ENCODE measurements around the gene ECE2. TPM values are rescaled to one million over a fixed set of nuclear protein-coding genes. Genes with fewer than 3 reads are reported as not detected.

Gene ECE2
- total RNA-seq: not detected
- not detected for total RNA-seq (2013)

- no peaks in the 10 kb centered on the region for H3K4me1 ChIP-seq (ENCODE audit: control insufficient read depth, insufficient read depth, low read length)
- ATAC-seq: no peak
- no peaks in the 10 kb centered on the region for H3K9me3 Mint-ChIP-seq
- no peaks in the 10 kb centered on the region for H3K36me3 ChIP-seq (ENCODE audit: control insufficient read depth, insufficient read depth, low read length)
- H3K4me3 ChIP-seq (ENCODE audit: low read length): no peak within 1 kb of the TSS
- H3K27me3 ChIP-seq (ENCODE audit: control insufficient read depth, insufficient read depth, low read length): peaks cover 19% of the 10 kb centered on the region
- peaks cover 38 to 61% of the 10 kb centered on the region in 2 donors for H3K27me3 Mint-ChIP-seq (ENCODE audit: low read depth in 2 of 2)
- H3K36me3 Mint-ChIP-seq: no peaks in the 10 kb centered on the region
- H3K4me1 Mint-ChIP-seq: peaks cover 0 to 6% of the 10 kb centered on the region in 2 donors
- intact Hi-C loops (cut with micrococcal nuclease): no loop called here
- H3K27ac Mint-ChIP-seq: no peak within 1 kb of the TSS
- no peaks in the 10 kb centered on the region for H3K9me3 ChIP-seq (ENCODE audit: control insufficient read depth, insufficient read depth, low read length)
- H3K27ac ChIP-seq (ENCODE audit: low read length): no peak within 1 kb of the TSS
- TF ChIP-seq CTCF (IDR thresholded peaks at IDR 0.05): no peak
- 18% methylated on average over 62 of the region's 65 CpGs for WGBS (ENCODE audit: insufficient coverage)
- no peak for DNase-seq
- no peak within 1 kb of the TSS for H3K4me3 Mint-ChIP-seq
Observed at GRCh38 chr3:184275961-184276910, at the start of gene ECE2. TSS of gene ECE2 (plus strand) at chr3:184276022. CDS start at chr3:184276154, 132 bp downstream.

- ATAC-seq (peak; percentile 43 to 45 (median 44)), DNase-seq (peak; percentile 36 to 78)
- no peaks in the 10 kb centered on the region for H3K9me3 Mint-ChIP-seq
- H3K36me3 Mint-ChIP-seq: peaks cover 7% of the 10 kb centered on the region
- WGBS (ENCODE audit: insufficient coverage): 53% methylated on average over 2 of the region's 2 CpGs
- peak; percentile 89 for TF ChIP-seq CTCF (IDR thresholded peaks at IDR 0.05)
- peaks cover 20% of the 10 kb centered on the region for H3K27me3 ChIP-seq (ENCODE audit: control insufficient read depth, insufficient read depth, low read length)
- peaks cover 34 to 48% of the 10 kb centered on the region in 2 donors for H3K27me3 Mint-ChIP-seq (ENCODE audit: low read depth in 2 of 2)
- H3K4me1 ChIP-seq (ENCODE audit: control insufficient read depth, insufficient read depth, low read length): peaks cover 19% of the 10 kb centered on the region
- H3K9me3 ChIP-seq (ENCODE audit: control insufficient read depth, insufficient read depth, low read length): no peaks in the 10 kb centered on the region
- H3K4me1 Mint-ChIP-seq: peaks cover 10 to 13% of the 10 kb centered on the region in 2 donors
- no peak overlapping the region for H3K4me3 ChIP-seq (ENCODE audit: low read length)
- H3K4me3 Mint-ChIP-seq: peak overlapping the region; percentile 0
- intact Hi-C loops (cut with micrococcal nuclease): loop anchor here (1.0 to 2.0 kb wide), 2 partner anchors 23 to 61 kb away; no protein-coding TSS in a partner anchor
- no peak overlapping the region for H3K27ac ChIP-seq (ENCODE audit: low read length)
- no peaks in the 10 kb centered on the region for H3K36me3 ChIP-seq (ENCODE audit: control insufficient read depth, insufficient read depth, low read length)
- no peak overlapping the region for H3K27ac Mint-ChIP-seq
Observed at GRCh38 chr3:184227481-184227935, 48.3 kb upstream of the ECE2 start.

- Mint-ChIP-seq H3K27ac (no peak overlapping the region), H3K27me3 (ENCODE audit: low read depth in 2 of 2) (peaks cover 42 to 49% of the 10 kb centered on the region in 2 donors)
- peaks cover 24% of the 10 kb centered on the region for H3K27me3 ChIP-seq (ENCODE audit: control insufficient read depth, insufficient read depth, low read length)
Observed at GRCh38 chr3:184228376-184229137, 47.3 kb upstream of the ECE2 start.

More at GRCh38 chr3:184228376-184229137, 47.3 kb upstream of the ECE2 start:
- Histone ChIP-seq H3K27ac (ENCODE audit: low read length) (no peak overlapping the region), H3K4me1 (ENCODE audit: control insufficient read depth, insufficient read depth, low read length) (peaks cover 19% of the 10 kb centered on the region), H3K4me3 (ENCODE audit: low read length) (no peak overlapping the region), H3K9me3 (ENCODE audit: control insufficient read depth, insufficient read depth, low read length) (no peaks in the 10 kb centered on the region), H3K36me3 (ENCODE audit: control insufficient read depth, insufficient read depth, low read length) (no peaks in the 10 kb centered on the region)
- no peak for TF ChIP-seq CTCF (IDR thresholded peaks at IDR 0.05)
- DNase-seq (peak in 1 of 2 donors; percentile 15), ATAC-seq (no peak)
- Mint-ChIP-seq H3K9me3 (no peaks in the 10 kb centered on the region), H3K4me3 (peak overlapping the region; percentile 85), H3K4me1 (peaks cover 10 to 13% of the 10 kb centered on the region in 2 donors), H3K36me3 (peaks cover 7% of the 10 kb centered on the region)
- intact Hi-C loops (cut with micrococcal nuclease): no loop called here
- WGBS (ENCODE audit: insufficient coverage): 47% methylated on average over 12 of the region's 12 CpGs

Data from natural killer cell (primary cell).